Kidney tubule cell (primary cell): ENCODE results near the gene SMG5.
"Not testable (repeated sequence)": the region's sequence is repeated elsewhere in the genome, so short reads cannot be mapped to it uniquely, and the experiment has no call there.

Source experiments
- DNase-seq: peaks from one replicate; pipeline ENCODE4 v3.0.0-alpha.2; 2018; ENCODE audit warnings: low spot score

SMG5 gene, protein sequence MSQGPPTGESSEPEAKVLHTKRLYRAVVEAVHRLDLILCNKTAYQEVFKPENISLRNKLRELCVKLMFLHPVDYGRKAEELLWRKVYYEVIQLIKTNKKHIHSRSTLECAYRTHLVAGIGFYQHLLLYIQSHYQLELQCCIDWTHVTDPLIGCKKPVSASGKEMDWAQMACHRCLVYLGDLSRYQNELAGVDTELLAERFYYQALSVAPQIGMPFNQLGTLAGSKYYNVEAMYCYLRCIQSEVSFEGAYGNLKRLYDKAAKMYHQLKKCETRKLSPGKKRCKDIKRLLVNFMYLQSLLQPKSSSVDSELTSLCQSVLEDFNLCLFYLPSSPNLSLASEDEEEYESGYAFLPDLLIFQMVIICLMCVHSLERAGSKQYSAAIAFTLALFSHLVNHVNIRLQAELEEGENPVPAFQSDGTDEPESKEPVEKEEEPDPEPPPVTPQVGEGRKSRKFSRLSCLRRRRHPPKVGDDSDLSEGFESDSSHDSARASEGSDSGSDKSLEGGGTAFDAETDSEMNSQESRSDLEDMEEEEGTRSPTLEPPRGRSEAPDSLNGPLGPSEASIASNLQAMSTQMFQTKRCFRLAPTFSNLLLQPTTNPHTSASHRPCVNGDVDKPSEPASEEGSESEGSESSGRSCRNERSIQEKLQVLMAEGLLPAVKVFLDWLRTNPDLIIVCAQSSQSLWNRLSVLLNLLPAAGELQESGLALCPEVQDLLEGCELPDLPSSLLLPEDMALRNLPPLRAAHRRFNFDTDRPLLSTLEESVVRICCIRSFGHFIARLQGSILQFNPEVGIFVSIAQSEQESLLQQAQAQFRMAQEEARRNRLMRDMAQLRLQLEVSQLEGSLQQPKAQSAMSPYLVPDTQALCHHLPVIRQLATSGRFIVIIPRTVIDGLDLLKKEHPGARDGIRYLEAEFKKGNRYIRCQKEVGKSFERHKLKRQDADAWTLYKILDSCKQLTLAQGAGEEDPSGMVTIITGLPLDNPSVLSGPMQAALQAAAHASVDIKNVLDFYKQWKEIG

DNA sequence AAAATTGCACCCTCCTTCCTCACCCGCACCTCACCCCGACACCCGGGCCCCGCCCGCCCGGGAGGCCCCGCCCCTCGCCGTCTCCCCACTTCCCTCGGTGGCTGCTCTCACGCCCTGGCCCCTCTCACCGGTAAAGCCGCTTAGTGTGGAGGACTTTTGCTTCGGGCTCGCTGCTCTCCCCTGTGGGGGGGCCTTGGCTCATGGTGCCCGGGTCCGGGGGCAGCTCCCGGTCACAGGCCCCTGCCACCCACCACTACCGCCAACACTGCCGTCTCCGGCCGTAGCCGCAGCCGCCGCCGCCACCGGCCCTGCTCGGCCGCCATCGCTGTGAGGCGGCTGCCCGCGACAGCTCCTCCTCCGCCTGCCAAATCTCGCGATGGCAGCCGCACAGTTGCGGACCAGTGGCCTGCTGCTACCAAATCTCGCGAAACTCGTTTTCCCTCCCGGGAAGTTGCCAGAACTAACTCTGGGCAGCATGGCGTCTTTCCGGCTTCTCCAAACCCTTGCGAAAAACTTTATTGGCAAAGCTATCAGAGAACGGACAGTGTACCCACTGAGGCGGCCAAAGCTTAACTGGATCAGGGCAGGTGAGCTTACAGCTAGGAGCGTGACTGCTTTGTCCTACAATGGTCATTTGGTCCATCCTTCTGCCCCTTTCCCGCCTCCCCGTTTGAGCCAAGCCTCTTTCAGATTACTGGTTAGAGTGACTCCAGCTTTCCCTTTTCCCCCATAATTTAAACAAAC is at the start of gene SMG5:
SMG5 (minus strand) TSS at position 347 of the 744 bp plus-strand sequence; CDS start at position 202, 145 bp downstream.
- peak; percentile 98 for DNase-seq

DNA sequence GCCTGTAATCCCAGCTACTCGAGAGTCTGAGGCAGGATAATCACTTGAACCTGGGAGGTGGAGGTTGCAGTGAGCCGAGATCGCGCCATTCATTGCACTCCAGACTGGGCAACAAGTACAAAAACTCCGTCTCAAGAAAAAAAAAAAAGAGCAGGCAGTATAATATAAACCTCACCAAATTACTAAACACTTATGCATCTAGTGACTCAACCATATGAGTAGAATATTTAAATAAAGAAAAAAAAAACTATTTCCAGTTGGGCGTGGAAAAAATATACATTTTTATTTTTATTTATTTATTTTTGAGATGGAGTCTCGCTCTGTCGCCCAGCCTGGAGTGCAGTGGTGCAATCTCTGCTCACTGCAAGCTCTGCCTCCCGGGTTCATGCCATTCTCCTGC is 40.6 kb upstream of the SMG5 start:
- DNase-seq = not testable (repeated sequence)

DNA sequence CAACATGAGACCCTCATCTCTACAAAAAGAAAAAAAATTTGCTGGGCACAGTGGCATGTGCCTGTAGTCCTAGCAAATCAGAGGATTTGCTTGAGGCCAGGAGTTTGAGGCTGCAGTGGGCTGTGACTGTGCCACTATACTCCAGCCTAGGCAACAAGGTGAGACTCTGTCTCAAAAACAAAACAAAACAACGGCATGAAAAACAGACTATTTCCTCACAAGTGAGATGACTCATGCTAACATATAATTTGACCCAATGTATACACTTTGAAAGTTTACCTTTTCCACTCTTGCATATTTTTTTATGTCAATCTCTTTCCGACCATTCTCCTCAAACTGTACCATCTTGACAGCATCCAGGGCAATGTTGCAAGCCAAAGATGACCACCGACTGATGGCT is 37.9 kb upstream of the SMG5 start:
- no peak for DNase-seq

DNA sequence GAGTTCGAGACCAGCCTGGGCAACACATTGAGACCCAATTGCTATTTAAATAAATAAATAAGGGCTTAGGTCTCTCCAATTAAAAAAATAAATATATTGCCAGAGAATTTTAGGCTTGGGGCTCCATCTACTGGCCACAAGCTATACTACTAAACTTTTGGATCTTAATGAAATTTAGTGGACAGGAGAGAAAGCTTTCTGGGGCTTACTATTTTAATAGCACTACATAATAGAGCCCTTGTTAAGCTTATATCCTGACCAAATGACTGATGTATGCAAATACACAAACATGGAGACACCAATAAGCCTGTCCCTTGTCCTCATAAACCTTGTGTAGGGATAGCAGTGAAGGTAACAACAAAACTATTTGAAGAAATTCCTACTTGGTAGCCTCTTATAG is 37.0 kb upstream of the SMG5 start:
- peak; percentile 32 for DNase-seq

DNA sequence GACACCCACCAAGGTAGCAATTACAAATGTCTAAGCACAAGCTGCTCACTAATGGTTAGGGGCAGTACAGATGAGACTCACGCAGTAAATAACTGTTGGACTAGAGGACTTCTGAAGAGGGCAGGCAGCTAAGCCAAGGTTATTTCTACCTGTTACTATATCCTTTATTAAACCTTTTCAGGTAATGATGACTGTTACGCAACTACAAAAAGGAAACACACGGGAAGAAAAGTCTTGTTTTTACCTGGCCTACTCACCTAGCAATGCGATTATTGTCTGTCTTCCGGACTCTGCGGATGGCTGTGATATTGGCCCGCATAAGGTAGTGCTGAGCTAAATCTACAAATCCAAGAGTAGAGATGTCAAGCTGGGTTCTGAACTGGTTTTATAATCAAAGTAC is 34.3 kb upstream of the SMG5 start:
- no peak for DNase-seq

DNA sequence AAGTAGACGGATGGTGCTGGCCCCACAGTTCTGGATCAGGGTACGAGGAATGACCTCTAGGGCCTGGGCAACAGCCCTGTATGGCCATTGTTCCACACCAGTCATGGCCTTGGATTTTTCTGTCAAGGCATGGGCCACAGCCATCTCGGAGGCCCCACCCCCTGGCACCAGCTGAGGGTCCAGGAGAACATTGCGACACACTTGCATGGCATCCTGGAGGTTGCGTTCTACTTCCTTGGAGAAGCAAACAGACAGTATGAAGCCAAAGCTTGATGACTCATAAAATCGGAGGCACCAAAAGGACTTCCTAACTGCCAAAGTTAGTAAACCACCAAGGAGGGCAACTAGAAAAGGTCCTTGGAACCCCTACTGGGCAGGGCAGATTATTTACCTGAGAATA is 28.3 kb upstream of the SMG5 start:
- peak; percentile 11 for DNase-seq

DNA sequence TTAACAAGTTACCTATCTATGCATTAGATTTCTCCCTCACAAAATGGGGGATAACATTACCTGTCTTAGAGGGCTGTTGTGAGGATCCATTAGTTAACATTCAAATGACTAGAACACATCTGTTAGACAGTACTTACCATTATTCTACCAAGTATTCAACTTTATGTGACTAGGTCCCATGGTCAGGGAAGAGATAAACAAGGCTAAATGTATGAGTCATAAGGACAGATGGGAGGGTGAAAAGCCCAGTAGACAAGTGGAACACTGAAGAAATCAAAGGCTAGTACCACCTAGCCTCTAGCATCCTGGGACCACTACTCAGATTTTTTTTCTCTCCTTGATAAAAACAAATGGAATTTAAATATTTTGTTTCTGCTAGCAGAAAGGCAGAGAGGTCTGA is 25.5 kb upstream of the SMG5 start:
- peak; percentile 18 for DNase-seq

DNA sequence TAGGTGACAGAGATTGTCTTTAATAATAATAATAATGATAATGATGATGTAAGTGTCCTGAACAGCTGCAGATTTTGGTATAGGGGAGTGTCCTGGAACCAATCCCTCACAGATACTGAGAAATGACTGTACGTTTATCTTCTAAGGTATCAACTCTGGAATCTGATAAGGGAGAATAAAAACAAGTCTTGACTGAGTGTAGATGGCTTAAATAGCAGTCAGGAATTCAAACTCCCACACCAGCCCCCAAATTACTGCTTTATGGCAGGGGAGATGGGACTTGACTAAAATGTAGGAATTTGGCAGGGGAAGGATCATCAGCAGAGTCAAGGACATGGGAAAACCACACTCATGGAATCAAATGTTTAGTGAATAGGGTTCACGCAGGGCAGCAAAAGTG is 22.6 kb upstream of the SMG5 start:
- no peak for DNase-seq

DNA sequence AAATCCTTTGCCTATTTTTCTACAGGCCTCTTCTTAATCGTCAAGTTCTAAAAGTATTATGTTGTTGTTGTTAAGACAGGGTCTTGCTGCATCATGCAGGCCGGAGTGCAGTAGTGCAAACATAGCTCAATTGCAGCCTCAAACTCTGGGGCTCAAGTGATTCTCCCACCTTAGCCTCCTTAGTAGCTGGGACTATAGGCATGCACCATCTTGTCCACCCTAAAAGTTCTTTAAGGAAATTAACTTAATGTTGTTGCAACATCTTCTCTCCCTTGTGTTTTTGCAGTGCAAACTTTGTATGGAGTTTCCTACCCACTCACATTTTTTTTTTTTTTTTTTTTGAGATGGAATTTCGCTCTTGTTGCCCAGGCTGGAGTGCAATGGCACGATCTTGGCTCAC is 20.6 kb upstream of the SMG5 start:
- DNase-seq = no peak

DNA sequence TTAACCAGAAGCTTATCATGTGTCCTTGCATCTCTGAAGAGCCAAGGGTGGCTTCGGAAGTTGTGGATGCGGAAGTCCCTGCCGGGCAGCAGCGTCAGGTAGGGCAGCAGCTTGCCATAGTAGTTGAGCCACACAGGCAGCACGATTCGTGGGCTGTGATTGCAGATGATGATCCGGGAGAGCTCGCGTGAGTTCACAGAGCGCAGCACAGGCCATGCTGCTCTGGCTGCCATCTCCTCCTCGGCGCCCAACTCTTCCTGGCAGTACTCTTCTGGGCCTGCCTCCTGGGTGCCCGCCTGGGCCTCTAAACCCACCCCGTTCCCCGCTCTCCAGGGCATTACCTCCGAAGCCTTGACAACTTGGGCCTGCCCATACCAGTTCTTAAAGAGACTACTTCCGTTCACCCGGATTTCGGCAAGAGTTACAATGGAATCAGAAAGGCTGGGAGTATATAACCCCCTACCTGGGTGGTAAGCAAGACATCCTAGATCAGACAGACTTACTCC is 16.3 kb upstream of the SMG5 start, which contains the start of gene VHLL:
VHLL (minus strand) TSS at position 456 of the 506 bp plus-strand sequence; CDS start at position 338, 118 bp downstream.
- no peak for DNase-seq

DNA sequence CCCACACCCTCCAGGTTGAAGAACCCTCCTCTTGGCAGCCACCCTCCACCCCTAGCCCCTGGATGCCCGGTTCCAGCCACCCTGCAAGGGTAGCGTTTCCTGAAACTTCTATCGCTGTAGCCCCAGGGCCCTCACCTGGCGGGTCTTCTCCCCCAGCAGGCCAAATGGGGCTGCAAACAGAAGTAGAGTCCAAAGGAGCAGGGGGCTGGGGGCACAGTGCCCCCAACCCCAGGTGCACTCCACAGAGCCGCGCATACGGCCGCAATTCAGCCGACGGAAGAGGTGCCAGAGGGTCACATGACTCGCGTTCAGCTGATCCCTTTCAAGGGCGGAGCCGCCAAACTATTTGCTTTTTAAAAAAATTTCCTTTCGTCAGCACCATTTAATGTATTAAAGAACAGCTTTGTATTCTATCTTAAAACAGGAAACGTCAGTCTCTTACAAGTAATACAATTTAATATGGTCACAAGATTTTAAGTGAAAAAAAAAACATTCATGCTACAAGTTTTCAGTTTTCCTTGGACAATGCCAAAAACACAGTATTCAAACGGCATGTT is 12.8 kb upstream of the SMG5 start, which contains the start of gene GLMP:
GLMP (minus strand) TSS at position 289 of the 557 bp plus-strand sequence; CDS start at position 255, 34 bp downstream.
- DNase-seq = peak; percentile 57

DNA sequence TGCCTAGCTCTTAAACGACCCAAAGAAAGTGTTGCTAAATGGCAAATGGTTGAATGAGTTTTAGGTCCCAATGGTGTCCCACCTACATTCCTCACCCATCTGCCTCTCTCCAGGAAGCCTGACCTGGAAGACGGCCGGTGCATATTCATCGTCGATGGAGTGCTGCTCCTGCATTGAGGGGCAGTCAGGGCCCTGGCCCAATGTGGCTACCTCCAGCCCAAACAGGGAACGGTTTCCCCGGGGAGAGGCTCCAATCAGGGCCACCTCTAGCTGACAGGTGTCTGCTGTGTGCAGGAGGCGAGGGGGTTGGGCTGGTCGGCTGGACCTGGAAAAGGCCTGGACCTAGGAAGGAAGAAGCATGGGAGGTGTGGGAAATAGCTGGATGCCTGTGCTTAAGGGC is 11.3 kb upstream of the SMG5 start:
- DNase-seq = no peak

DNA sequence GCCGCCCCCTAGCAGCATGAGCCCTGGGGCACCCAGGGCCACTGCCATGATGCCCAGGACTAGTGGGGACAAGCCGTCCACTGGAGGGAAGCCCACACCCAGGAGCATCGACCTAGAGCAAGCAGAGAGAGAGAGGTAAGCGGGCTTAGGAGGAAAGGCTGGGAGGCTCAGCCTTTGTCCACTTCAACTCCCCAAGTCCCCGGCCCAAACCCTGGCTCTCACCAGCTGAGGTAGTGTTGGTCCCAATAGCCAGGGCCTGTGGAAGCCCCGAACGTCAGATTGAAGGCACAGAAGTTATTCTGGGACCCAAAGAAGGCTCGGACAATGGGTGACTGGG is 10.4 kb upstream of the SMG5 start:
- DNase-seq = no peak

DNA sequence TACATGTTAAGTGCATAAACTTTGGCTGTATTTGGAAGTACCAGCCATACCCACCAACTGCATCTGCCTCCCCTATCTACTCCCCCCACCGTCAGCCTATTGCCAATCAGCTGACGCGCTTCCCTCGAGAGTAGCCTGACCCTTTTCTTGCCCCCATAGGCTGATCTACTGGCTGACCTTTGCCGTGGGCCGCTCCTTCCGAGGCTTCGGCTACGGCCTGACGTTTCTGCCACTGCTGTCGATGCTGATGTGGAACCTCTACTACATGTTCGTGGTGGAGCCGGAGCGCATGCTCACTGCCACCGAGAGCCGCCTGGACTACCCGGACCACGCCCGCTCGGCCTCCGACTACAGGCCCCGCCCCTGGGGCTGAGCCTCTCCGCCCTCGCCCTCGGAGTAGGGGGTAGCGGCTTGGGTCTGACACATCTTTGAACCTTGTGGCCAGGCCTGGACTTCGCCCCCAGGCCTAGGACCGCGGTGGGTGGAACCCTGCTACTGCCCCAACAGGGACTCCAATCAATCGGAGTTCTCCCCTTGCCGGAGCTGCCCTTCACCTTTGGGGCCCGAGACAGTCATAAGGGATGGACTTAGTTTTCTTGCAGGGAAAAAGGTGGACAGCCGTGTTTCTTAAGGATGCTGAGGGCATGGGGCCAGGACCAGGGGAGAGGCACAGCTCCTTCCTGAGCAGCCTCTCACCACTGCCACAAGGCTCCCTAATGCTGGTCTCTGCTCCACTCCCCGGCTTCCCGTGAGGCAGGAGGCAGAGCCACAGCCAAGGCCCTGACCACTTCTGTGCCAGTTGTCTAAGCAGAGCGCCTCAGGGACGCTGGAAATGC is 8.8 kb upstream of the SMG5 start:
- DNase-seq = peak; percentile 83

DNA sequence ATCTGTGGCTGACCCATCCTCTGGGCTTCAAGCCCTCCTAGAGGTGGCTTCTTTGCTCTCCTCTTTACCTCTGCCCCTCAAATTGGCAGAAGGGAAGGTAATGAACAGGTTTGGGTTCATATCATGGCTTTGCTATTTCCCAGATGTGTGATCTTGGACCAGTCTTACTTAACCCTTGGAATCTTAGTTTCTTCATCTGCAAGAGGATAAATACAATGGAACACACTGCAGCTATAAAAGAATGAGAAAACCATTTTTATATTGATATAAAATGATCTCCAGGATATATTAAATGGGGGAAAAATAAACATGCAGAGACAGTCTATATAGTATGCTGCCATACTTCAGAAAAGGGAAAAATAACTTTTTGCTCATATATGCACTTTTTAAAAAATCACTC is 7.2 kb upstream of the SMG5 start:
- no peak for DNase-seq

DNA sequence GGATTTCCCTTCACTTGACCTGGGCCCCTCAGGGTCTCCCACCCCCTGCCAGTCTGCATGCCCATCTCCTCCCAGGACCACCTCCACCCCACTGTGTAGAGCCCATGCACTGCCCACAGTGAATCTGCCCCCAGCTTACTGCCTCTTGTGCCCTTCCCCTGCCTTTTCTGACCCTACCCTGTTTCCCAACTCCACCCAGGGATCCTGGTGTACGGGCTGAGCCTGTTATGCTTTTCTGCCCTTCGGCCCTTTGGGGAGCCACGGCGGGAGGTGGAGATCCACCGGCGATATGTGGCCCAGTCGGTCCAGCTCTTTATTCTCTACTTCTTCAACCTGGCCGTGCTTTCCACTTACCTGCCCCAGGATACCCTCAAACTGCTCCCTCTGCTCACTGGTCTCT is 3.4 kb upstream of the SMG5 start:
- DNase-seq = no peak

DNA sequence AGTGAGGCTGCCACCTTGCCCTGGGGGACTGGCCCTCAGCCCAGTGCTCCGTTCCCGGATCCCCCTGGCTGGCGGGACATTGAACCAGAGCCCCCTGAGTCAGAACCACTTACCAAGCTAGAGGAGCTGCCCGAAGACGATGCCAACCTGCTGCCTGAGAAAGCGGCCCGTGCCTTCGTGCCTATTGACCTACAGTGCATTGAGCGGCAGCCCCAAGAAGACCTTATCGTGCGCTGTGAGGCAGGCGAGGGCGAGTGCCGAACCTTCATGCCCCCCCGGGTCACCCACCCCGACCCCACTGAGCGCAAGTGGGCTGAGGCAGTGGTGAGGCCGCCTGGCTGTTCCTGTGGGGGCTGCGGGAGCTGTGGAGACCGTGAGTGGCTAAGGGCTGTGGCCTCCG is 2.8 kb upstream of the SMG5 start:
- DNase-seq = no peak

DNA sequence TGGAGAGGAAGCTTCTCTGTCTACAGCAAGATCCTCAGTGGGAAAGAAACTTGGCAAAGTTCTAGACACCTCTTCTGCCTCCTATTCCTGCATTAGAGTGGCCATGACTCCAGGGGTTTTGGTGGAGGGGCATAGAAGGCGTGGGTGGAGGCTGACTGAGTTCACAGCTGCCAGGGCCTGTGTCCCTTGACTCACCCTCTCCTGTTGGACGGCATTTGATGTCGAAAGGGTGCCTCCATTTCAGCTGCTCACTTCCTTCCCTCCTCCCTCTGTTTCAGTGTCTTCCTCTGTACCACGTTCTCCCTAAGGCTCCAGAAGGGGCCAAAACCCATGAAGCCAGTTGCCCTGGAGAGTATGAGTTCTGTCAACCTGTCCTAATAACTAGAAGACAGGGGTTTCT is 2.1 kb upstream of the SMG5 start:
- no peak for DNase-seq

DNA sequence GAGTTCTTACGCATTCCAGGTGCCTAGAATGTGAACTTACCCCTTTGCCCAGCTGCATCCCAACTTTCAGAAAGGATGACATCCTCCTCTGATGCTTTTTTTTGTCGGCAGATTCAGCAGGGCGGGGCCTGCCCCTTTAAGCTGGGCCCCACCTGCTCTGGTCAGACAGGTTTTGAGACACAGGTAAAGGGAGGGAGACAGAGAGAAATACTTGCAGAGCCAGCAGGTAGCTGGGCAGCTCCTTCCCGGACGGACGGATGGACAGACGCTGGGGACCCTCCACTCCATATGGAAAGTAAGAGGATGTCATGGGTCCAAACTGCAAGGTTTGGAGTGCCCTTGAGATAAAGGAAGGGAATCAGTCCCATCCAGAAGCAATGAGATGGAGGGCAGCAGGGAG is 1.5 kb upstream of the SMG5 start, which contains the start of gene TMEM79:
TMEM79 (plus strand) TSS at position 214 of the 400 bp plus-strand sequence. CDS start 902 bp downstream, outside the sequence.
- DNase-seq = no peak

DNA sequence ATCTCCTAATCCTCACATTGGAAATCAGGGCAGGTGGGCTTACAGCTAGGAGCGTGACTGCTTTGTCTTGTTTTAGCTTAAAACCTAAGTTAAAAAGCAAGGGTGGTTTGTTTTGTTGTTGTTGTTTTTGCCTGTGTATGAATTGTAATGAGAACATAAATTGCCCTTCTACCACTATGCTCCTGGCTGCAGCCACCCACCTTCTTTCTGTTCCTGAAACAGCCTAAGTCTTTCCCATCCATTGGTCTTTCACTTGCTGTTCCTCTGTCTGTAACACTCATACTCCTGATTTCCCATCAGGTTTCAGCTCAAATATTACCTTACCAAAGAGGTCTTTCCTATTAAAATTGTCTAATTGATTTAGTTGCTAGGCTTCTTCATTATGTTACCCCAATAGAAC is 896 bp upstream of the SMG5 start:
- DNase-seq = no peak
